Vagina (tissue), 2 donors: Measurements from ENCODE around the gene PRSS16. TPM values are rescaled to one million over a fixed set of nuclear protein-coding genes. Genes with fewer than 3 reads are reported as not detected.

ENCODE experiments used
- DNase-seq, 2 donors: peaks; one replicate each; pipeline ENCODE4 v3.0.0-alpha.2; 2017; ENCODE audit errors: extremely low spot score in 2 of 2
- H3K27ac ChIP-seq: fragments of 200-600 bp; sonication (generic); one replicate; pipeline ENCODE4 v1.5.1; 2019
- H3K27me3 ChIP-seq: fragments of 200-600 bp; sonication (generic); one replicate; pipeline ENCODE4 v1.5.1; 2019
- H3K36me3 ChIP-seq, 2 donors: fragments of 200-600 bp; sonication (generic); one replicate each; pipeline ENCODE4 v1.5.1; 2017 to 2019
- H3K4me1 ChIP-seq: fragments of 200-600 bp; sonication (generic); one replicate; pipeline ENCODE4 v1.5.1; 2019
- H3K4me3 ChIP-seq, 2 donors: fragments of 200-600 bp; sonication (generic); 1 replicate in 1 of 2; 2 replicates in 1 of 2; pipeline ENCODE4 v1.5.1; 2016 to 2019
- H3K9me3 ChIP-seq: fragments of 200-600 bp; sonication (generic); one replicate; pipeline ENCODE4 v1.5.1; 2019
- CTCF ChIP-seq, 3 experiments: fragments of 450-650 bp in 2 of 3; fragments of 200-600 bp in 1 of 3; sonication (generic) in 1 of 3; IDR thresholded peaks; one replicate each; pipeline ENCODE4 v1.5.1; 2017 to 2019; ENCODE audit warnings: antibody characterized with exemption in 3 of 3, mild to moderate bottlenecking in 2 of 3, moderate library complexity in 2 of 3
- POLR2A ChIP-seq, 2 donors: fragments of 450-650 bp; IDR thresholded peaks; one replicate each; pipeline ENCODE4 v1.6.1; 2017; ENCODE audit warnings: antibody characterized with exemption in 2 of 2, mild to moderate bottlenecking in 2 of 2, moderate library complexity in 2 of 2
- POLR2AphosphoS5 ChIP-seq, 2 donors: sonication (generic); formaldehyde crosslinking; IDR thresholded peaks; one replicate each; pipeline ENCODE4 v1.9.0; 2017; ENCODE audit warnings: antibody characterized with exemption in 2 of 2, mild to moderate bottlenecking in 2 of 2, low read depth in 1 of 2; ENCODE audit not compliant: insufficient read depth in 1 of 2
- intact Hi-C: fragments of 100-400 bp; cut with DNase I; formaldehyde crosslinking; loops from one replicate; pipeline ENCODE4 v1.15.1; 2023
- total RNA-seq: library from RNA; depleted of rRNA; stranded (reverse); fragments of >200 nt; gene quantifications from one replicate; pipeline ENCODE4 v1.2.3, GENCODE V29; 2016

PRSS16 gene
- total RNA-seq, 1 donor from 2014 or later = 1.2 TPM

- Histone ChIP-seq H3K9me3 (no peaks in the 10 kb centered on the region), H3K27me3 (no peaks in the 10 kb centered on the region), H3K4me3 (no peak overlapping the region), H3K27ac (no peak overlapping the region), H3K36me3 (no peaks in the 10 kb centered on the region), H3K4me1 (no peaks in the 10 kb centered on the region)
- intact Hi-C loops = no loop called here
- no peak for DNase-seq
- TF ChIP-seq CTCF (IDR thresholded peaks at IDR 0.05) = no peak
Observed at GRCh38 chr6:27294409-27294808, 46.9 kb downstream of the PRSS16 start.

- TF ChIP-seq POLR2A (IDR thresholded peaks at IDR 0.05) (no peak), CTCF (IDR thresholded peaks at IDR 0.05) (no peak), POLR2AphosphoS5 (IDR thresholded peaks at IDR 0.05; ENCODE audit: insufficient read depth in 1 of 2, low read depth in 1 of 2) (no peak)
- no peak for DNase-seq
- intact Hi-C loops = no loop called here
- no peaks in the 10 kb centered on the region for H3K36me3 ChIP-seq
- H3K9me3 ChIP-seq = no peaks in the 10 kb centered on the region
- no peak overlapping the region for H3K4me3 ChIP-seq
- H3K4me1 ChIP-seq = no peaks in the 10 kb centered on the region
- no peaks in the 10 kb centered on the region for H3K27me3 ChIP-seq
- H3K27ac ChIP-seq = no peak overlapping the region
Observed at GRCh38 chr6:27295301-27296079, 48.0 kb downstream of the PRSS16 start.

- no peak for TF ChIP-seq POLR2A (IDR thresholded peaks at IDR 0.05)
- no peak for TF ChIP-seq POLR2AphosphoS5 (IDR thresholded peaks at IDR 0.05; ENCODE audit: insufficient read depth in 1 of 2, low read depth in 1 of 2)
- TF ChIP-seq CTCF (IDR thresholded peaks at IDR 0.05) = no peak
- H3K27me3 ChIP-seq = no peaks in the 10 kb centered on the region
- H3K4me3 ChIP-seq = no peak overlapping the region
- no peaks in the 10 kb centered on the region for H3K36me3 ChIP-seq
- H3K9me3 ChIP-seq = no peaks in the 10 kb centered on the region
- intact Hi-C loops = no loop called here
- no peaks in the 10 kb centered on the region for H3K4me1 ChIP-seq
- no peak overlapping the region for H3K27ac ChIP-seq
- DNase-seq = no peak
Observed at GRCh38 chr6:27296106-27296783, 48.7 kb downstream of the PRSS16 start.

GRCh38 chr6:27297484-27297856 lies 50.0 kb downstream of the PRSS16 start:
- H3K4me1 ChIP-seq = no peaks in the 10 kb centered on the region
- DNase-seq = no peak
- intact Hi-C loops = no loop called here
- H3K4me3 ChIP-seq = no peak overlapping the region
- TF ChIP-seq CTCF (IDR thresholded peaks at IDR 0.05) = no peak
- no peak for TF ChIP-seq POLR2AphosphoS5 (IDR thresholded peaks at IDR 0.05; ENCODE audit: insufficient read depth in 1 of 2, low read depth in 1 of 2)
- TF ChIP-seq POLR2A (IDR thresholded peaks at IDR 0.05) = no peak
- no peaks in the 10 kb centered on the region for H3K27me3 ChIP-seq
- no peak overlapping the region for H3K27ac ChIP-seq
- H3K36me3 ChIP-seq = no peaks in the 10 kb centered on the region
- no peaks in the 10 kb centered on the region for H3K9me3 ChIP-seq
